GM19351 (cell line): ENCODE data around the gene CST8.
A peak's percentile ranks its signal among the peaks of the same experiment; 100 is the strongest.

Experiments used
- ATAC-seq: cut with Tn5 transposase; IDR thresholded peaks from one replicate; pipeline ENCODE4 v1.9.1; 2021; ENCODE audit warnings: mild to moderate bottlenecking, moderate library complexity; ENCODE audit not compliant: unreplicated experiment

CST8 gene

DNA sequence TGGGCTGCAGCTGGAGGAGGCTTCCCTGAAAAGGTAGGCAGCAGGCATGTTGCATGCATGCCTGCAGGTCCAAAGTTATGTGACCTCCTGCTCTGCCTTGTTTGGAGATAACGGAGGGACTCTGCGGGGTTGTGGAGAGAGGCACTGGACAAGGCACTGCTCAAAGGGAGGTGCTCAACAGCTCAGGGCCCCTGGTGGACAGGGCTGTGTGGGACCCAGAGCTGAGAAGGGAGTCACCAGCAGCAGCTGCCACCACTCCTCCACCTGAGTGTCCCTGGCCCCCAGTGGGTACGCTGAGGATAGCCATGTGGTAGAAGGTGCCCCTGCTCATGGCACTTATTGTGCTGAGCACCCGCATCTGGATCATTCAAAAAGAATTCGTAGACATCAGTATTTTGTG lies 15.5 kb upstream of the CST8 start:
- ATAC-seq, result no peak

GRCh38 chr20:23476015-23476754 lies 14.7 kb upstream of the CST8 start:
- ATAC-seq, result no peak

DNA sequence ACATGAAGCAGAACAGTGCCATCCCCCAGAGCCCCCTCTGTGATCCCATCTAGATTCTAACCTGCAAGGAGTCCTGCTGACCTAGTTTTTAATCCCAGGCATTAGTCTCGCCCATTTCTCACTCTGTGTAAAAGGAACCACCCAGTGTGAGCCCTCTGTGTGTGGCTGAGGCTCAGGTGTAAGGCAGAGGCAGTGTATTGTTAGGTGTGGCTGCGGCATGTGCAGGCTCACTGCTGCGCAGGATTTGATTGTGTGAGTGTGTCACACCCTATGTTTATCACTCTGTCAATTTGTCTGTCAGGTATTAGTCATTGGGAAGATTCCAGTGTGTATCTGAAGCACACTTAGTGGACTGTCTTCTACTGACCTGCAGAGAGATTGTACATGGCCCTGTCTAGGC lies 13.7 kb upstream of the CST8 start:
- no peak for ATAC-seq

DNA sequence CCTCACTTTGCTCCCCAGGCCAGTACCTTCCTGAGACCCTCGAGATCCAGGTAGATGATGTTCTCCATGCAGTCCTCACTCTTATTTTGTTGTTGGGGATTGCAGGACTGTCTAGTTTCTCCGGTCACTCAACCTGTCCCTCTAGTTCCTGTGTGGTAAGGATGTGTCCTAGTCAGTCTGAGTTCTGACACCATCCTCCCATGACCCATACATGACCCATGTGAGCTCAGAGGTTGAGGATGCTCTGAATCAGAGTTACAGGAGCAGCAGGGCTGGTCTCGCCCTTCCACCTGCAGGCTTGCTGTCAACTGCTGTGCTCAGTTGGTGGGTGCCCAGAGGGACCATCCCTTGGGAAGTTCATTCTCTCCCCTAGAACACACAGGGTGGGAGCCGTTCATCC lies 11.9 kb upstream of the CST8 start:
- ATAC-seq, result no peak

DNA sequence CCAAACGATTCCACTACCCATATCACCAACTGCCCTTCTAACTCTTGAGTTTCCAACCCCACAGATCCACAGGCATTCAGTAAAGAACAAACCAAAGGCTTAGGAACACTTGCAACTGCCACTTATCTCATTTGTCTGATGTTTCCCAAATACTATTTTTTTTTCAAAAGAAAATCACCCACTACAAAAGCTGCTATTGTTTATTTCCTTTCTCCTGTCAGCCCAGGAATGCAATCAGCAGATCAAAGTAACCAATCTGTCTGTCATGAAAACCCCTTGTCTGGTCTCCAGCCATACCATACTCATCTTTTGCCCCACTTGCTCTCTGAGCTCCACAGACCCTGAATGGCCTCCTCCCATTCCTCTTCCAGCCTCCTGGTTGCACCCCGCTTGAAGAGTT lies 8.8 kb upstream of the CST8 start:
- no peak for ATAC-seq

DNA sequence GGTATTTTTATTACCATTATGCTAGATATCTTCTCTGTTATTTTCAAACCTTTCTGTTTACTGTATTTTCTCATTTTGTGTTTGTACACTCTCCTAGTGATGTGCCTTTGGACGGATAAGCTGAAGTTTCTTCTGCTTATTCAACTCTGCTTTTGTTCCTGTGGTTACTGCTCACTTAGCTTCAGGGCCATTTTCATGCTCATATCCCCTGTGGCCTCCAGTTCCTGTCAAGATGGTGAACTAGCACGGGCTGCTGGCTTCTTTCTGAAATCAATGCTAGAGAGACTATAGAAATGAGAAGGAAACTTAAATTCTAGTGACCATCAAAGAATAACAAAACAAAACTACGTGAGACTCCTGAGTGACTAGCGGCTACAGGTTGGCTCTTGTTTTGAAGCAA lies 6.8 kb upstream of the CST8 start:
- ATAC-seq, result peak; percentile 77

GRCh38 chr20:23488470-23488869 lies 2.4 kb upstream of the CST8 start:
- ATAC-seq, result no peak

DNA sequence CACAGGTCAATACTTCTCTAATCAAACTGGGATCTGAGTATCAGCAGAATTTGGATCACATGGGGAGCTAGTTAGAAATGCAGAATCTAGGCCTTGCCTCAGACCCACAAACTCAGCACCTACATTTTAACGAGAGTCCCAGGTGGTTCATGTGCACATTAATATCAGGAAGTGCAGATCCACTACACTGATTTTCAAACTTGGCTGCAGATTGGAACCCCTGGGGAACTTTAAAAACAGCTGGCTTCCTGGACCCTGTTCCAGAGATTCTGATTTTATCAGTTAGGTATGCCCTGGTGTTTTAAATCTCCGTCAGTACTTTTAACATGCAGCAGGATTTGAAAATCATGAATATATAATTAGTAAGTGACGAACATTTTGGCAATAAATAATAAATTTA lies 1.9 kb upstream of the CST8 start:
- ATAC-seq, result no peak

DNA sequence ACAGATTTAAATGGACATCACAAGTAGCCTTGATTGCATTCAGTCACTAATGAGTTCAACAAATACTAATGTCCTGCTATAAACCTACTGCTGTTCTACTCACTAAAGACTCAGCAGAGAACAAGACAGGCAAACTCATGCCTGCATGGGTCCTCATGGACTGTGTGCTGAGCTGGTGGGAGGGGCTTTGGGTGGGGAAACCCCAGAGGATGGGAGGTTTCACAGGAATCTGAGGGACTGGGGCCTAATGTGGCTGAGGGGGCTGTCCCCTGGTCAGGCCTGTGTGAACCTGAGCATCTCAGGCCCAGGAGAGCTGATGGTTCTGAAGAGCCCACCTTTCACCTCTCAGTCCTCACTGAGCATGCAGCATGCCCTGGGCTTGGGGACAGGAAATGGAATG lies 1.4 kb downstream of the CST8 start:
- ATAC-seq, result peak; percentile 64

DNA sequence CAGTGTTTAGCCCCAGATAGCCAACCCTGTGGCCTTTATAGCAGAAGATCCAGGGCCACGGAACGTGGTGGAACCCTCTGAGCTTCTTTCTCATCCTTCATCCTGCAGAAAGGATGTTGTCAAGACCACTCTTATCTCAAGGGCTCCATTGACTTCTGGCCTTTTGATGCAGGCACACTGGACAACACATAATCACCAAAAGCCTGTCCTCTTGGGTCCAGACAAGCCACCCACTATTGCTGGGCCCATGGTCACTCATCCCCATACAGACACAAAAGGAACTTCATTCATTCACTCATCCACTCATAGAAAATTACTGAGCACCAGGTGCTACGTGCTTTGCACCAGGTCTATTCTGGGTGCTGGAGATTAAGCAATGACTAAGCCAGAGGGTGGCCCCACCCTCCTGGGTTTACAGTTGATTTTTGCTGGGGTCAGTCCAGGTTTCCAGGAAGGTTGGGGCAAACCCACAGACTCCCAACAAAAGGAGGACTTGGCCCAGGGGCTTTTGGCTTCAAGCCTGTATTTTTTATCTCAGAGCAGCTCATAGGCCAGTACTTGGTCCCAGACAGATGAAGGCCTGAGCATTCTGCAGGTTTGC lies 2.4 kb downstream of the CST8 start:
- no peak for ATAC-seq

- no peak for ATAC-seq
Measured at GRCh38 chr20:23497536-23497935, 6.6 kb downstream of the CST8 start.

DNA sequence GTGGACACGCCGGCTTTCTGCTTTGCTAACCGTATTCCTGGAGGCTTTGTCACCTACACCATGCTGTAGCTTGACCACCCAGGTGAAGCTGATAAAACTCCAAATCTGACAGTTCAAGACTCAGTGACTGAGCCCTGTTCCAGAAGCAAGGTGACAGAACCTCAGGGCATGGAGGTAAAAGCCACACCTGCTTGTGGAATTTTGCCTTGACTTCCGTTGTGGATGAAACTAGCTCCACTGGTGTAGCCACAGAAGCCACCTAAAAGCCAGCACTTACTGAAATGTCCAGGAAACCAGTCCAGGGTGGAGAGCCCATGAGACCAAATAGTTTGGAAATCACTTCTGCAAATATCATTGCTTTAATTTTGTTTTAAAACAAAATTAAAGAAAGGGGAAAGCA lies 11.0 kb downstream of the CST8 start:
- no peak for ATAC-seq

DNA sequence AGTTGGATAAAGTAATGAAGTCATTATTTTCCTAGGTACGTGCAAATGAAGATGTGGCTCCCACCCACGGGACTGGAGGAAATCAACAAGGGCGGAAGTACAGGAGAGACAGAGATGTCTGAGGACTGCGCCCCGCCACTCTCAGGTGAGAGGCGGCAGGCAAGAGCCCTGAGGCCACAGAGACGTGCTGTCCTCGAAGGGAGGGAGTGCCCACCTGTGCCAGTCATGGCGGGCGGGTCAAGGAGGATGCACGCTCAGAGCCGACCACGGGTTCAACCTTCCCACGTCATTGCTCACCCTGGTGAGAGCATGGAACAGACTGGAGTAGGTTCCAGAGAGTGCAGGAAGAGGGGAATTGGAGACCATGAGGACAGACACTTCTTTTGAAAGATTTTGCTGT lies 12.7 kb downstream of the CST8 start:
- no peak for ATAC-seq

DNA sequence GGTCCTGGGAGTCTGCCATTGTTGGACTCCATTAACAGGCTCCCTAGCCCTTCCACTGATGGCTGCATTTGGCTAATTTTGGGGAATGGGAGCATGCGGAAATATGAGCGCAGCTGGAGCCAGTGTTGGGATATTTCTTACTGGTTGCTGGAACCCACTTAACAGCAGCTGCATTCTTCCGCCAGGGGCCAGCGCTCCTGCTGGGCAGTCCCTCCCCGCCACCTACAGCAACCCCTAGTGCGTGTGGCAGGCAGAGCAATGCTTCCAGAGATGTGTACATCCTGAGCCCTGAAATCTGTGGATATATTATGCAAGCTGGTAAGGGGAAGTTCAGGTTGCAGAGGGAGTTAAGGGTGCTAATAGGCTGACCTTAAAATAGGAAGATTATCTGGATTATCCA lies 16.4 kb downstream of the CST8 start:
- no peak for ATAC-seq

GRCh38 chr20:23508449-23509229 lies 17.7 kb downstream of the CST8 start:
- ATAC-seq, result no peak

GRCh38 chr20:23509247-23509913 lies 18.5 kb downstream of the CST8 start:
- no peak for ATAC-seq

- ATAC-seq, result no peak
Measured at GRCh38 chr20:23510000-23510590, 19.2 kb downstream of the CST8 start.

- ATAC-seq, result peak; percentile 65
Measured at GRCh38 chr20:23513164-23513563, 22.2 kb downstream of the CST8 start.

DNA sequence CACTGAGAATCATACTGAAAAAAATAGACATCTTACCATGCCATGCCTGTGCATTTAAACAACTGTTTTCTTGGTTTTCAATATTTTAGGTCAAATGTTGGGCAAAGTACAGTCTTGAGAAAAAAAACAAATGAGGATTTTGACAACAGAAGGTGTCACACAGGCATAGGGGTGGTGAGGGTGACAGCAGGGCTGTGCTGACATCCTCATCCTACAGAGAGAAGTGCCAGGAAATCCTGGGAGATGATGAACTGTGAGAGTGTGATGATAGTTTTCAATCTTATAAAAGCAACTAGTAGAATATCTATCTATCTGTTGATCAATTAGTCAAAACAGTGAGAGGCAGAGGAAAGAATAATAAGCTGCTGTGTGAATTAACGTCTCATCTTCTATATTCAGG lies 23.9 kb downstream of the CST8 start:
- no peak for ATAC-seq

DNA sequence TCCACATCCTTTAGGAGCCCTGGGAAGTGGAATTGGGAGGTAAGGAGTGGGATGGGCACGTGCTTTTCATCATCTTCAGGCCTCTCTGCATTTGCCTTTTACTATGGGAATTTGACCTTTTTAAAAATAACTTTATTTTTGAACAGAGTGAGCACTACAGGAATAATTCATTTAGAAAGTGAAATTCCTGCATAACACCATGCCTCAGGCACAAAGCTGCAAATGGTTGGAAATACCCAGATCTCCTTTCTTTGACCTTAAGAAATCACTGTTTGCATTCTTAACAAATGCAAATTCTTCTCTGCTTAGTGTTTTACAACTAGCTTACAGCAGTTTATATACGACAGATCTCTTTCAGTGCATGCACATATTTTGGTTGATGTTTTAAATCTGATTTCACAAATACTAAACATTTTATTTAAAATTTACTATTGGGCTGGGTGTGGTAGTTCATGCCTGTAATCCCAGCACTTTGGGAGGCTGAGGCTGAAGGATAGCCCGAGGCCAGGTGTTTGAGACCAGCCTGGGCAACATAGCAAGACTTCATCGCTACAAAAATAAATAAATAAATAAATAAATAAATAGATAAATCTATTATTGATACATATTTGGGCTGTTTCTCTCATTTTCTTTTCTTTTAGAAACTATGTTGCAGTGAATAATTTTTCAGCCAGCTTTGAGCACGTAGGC lies 24.5 kb downstream of the CST8 start:
- no peak for ATAC-seq

GRCh38 chr20:23517719-23518118 lies 26.8 kb downstream of the CST8 start:
- no peak for ATAC-seq
